HepG2 (cell line): ENCODE data around the gene VPS18. TPM values are rescaled to one million over a fixed set of nuclear protein-coding genes. Genes with fewer than 3 reads are reported as not detected.

Experiments
- ATAC-seq: fragments of 200-7000 bp; cut with Tn5 transposase; 3 replicates; pipeline ENCODE4 v1.9.1; 2020; ENCODE audit warnings: mild to moderate bottlenecking, moderate library complexity
- BruUV-seq: library from RNA; stranded (reverse); fragments of 400-500 nt; replicated peaks from 2 replicates; lab custom pipeline; 2021; lab: Mats Ljungman, UMichigan
- CTCF ChIA-PET: fragments of 300-600 bp; formaldehyde crosslinking; extraction: SDS; loops from one replicate; lab custom pipeline; 2021; ENCODE audit warnings: low total read pairs, inconsistent platforms, low intra/inter-chr PET ratio; lab: Yijun Ruan, JAX
- POLR2A ChIA-PET: fragments of 350-600 bp; sonication (Branson Sonifier 250); formaldehyde crosslinking; loops from one replicate; lab custom pipeline; 2020; ENCODE audit warnings: antibody characterized with exemption, inconsistent platforms; lab: Yijun Ruan, JAX
- DNase-seq: peaks from one replicate; pipeline ENCODE4 v3.0.0-alpha.2; 2015; ENCODE audit warnings: low spot score
- FAIRE-seq: peaks from 3 replicates; lab custom pipeline; 2011; peaks lifted over from hg19 to GRCh38; lab: Jason Lieb, UNC
- H2AFZ ChIP-seq: one replicate; pipeline ENCODE4 v1.6.1; 2011; ENCODE audit warnings: low read length, inconsistent platforms
- H3K27ac ChIP-seq: fragments of 300-600 bp; 3 replicates; pipeline ENCODE4 v1.8.0; 2011; ENCODE audit warnings: mixed run types, mild to moderate bottlenecking, mixed read lengths, low read length, inconsistent platforms; ENCODE audit not compliant: insufficient read depth; ENCODE audit errors: extremely low read length
- H3K27me3 ChIP-seq, 2 experiments: fragments of 200-600 bp in 1 of 2; 2 replicates in 1 of 2; 3 replicates in 1 of 2; pipeline versions ENCODE4 v1.6.0 to v1.8.0; 2011; ENCODE audit warnings: low read length in 2 of 2, mild to moderate bottlenecking in 2 of 2, moderate library complexity in 2 of 2, inconsistent platforms in 1 of 2; ENCODE audit not compliant: insufficient read depth in 2 of 2, control insufficient read depth in 1 of 2
- H3K36me3 ChIP-seq, 2 experiments: fragments of 200-600 bp in 1 of 2; replicated peaks in 1 of 2; 2 replicates in 1 of 2; 3 replicates in 1 of 2; pipeline versions ENCODE4 v1.5.1 to v1.8.0; 2011; ENCODE audit warnings: low read length in 2 of 2, inconsistent platforms in 1 of 2; ENCODE audit not compliant: insufficient read depth in 2 of 2, control insufficient read depth in 1 of 2
- H3K4me1 ChIP-seq: 2 replicates; pipeline ENCODE4 v1.5.1; 2012; ENCODE audit warnings: low read length, inconsistent platforms; ENCODE audit not compliant: insufficient read depth
- H3K4me2 ChIP-seq: 2 replicates; pipeline ENCODE4 v1.6.0; 2011; ENCODE audit warnings: low read depth, low read length, inconsistent platforms
- H3K4me3 ChIP-seq, 3 experiments: fragments of 200-600 bp in 1 of 3; sonication (generic), shearing (Covaris generic) in 1 of 3; replicated peaks in 1 of 3; 2 replicates each; pipeline ENCODE4 v1.5.1; 2011 to 2016; ENCODE audit warnings: low read length in 3 of 3, inconsistent platforms in 2 of 3, low read depth in 2 of 3, mild to moderate bottlenecking in 2 of 3, control low read depth in 1 of 3, mixed read lengths in 1 of 3; ENCODE audit not compliant: insufficient read depth in 1 of 3
- H3K79me2 ChIP-seq: one replicate; pipeline ENCODE4 v1.6.1; 2011; ENCODE audit warnings: low read length, inconsistent platforms; ENCODE audit not compliant: insufficient read depth
- H3K9ac ChIP-seq: 2 replicates; pipeline ENCODE4 v1.6.0; 2011; ENCODE audit warnings: mild to moderate bottlenecking, low read depth, low read length, inconsistent platforms; ENCODE audit not compliant: insufficient read depth
- H3K9me3 ChIP-seq: 2 replicates; pipeline ENCODE4 v1.5.1; 2012; ENCODE audit warnings: mild to moderate bottlenecking, low read length
- H4K20me1 ChIP-seq: 2 replicates; pipeline ENCODE4 v1.6.0; 2011; ENCODE audit warnings: inconsistent platforms, mild to moderate bottlenecking, low read length, moderate library complexity; ENCODE audit not compliant: insufficient read depth
- AHR ChIP-seq: IDR thresholded peaks from 2 replicates; pipeline ENCODE4 v1.6.1; 2018; ENCODE audit warnings: missing genetic modification reagents, missing compliant biosample characterization
- CC2D1A ChIP-seq: sonication (generic); formaldehyde crosslinking; IDR thresholded peaks from 2 replicates; pipeline ENCODE4 v1.8.1; 2023; ENCODE audit warnings: mild to moderate bottlenecking, missing genetic modification reagents
- IKZF1 ChIP-seq: fragments of 450-650 bp; IDR thresholded peaks from 2 replicates; pipeline ENCODE4 v1.7.1; 2016
- NBN ChIP-seq: fragments of 450-650 bp; conservative IDR thresholded peaks from 2 replicates; pipeline ENCODE4 v1.6.1; 2017
- NFIC ChIP-seq: IDR thresholded peaks from 2 replicates; pipeline ENCODE4 v1.6.1; 2012; ENCODE audit warnings: mild to moderate bottlenecking, low read length, inconsistent platforms
- SOX6 ChIP-seq, 2 experiments: fragments of 450-650 bp in 1 of 2; sonication (generic) in 1 of 2; formaldehyde crosslinking in 1 of 2; IDR thresholded peaks; 2 replicates each; pipeline versions ENCODE4 v1.4.0 to v1.6.1; 2017 to 2020; ENCODE audit warnings: antibody characterized with exemption in 1 of 2, mild to moderate bottlenecking in 1 of 2, missing genetic modification reagents in 1 of 2
- ZKSCAN5 ChIP-seq: sonication (generic); formaldehyde crosslinking; IDR thresholded peaks from 2 replicates; pipeline ENCODE4 v1.5.1; 2020; ENCODE audit warnings: mild to moderate bottlenecking, missing genetic modification reagents
- ZNF225 ChIP-seq: sonication (generic); formaldehyde crosslinking; IDR thresholded peaks from 2 replicates; pipeline ENCODE4 v1.4.0; 2020; ENCODE audit warnings: mild to moderate bottlenecking, missing genetic modification reagents
- ZNF264 ChIP-seq: sonication (generic); formaldehyde crosslinking; IDR thresholded peaks from 2 replicates; pipeline ENCODE4 v1.4.0; 2020; ENCODE audit warnings: missing genetic modification reagents
- ZNF652 ChIP-seq: IDR thresholded peaks from 2 replicates; pipeline ENCODE4 v1.6.1; 2016; ENCODE audit warnings: low read depth, borderline replicate concordance
- ZNF678 ChIP-seq: sonication (generic); formaldehyde crosslinking; IDR thresholded peaks from 2 replicates; pipeline ENCODE4 v1.4.0; 2020; ENCODE audit warnings: mild to moderate bottlenecking, missing genetic modification reagents
- WGBS: methylation state at CpG from one replicate; pipeline ENCODE4 v1.1.6; 2017; ENCODE audit warnings: low lambda C conversion rate; 5-methylcytosine and 5-hydroxymethylcytosine counted together
- in situ Hi-C: cut with HindIII; loops from 2 replicates; pipeline ENCODE4 v1.10.0; 2017; ENCODE audit warnings: low pct_unique_long_range_greater_than_20kb; ENCODE audit not compliant: extremely low pct_ligation_motif_present
- intact Hi-C: fragments of 100-400 bp; cut with micrococcal nuclease; formaldehyde crosslinking; loops from one replicate; pipeline ENCODE4 v1.10.0; 2022; ENCODE audit not compliant: unreplicated experiment
- polyA plus RNA-seq, 8 experiments: library from polyadenylated mRNA; depleted of rRNA in 3 of 8; stranded (reverse) in 7 of 8; unstranded in 1 of 8; fragments of >200 nt; fragmentation: Illumina TruSeq in 4 of 8; extraction: Trizol in 4 of 8; gene quantifications; 2 replicates each; pipeline versions ENCODE4 v1.2.1 to v1.2.3, GENCODE V29; 2011 to 2016; ENCODE audit warnings: low read depth in 4 of 8, missing spikeins in 1 of 8, mixed read lengths in 1 of 8; ENCODE audit not compliant: insufficient read depth in 1 of 8
- total RNA-seq, 5 experiments: library from RNA; depleted of rRNA; stranded (reverse); fragments of >200 nt; fragmentation: Illumina TruSeq; extraction: Trizol; gene quantifications; 2 replicates each; pipeline ENCODE4 v1.2.3, GENCODE V29; 2016; ENCODE audit warnings: low read depth in 1 of 5
- TF ChIP-seq, protein P1 (sequence below): sonication (generic); formaldehyde crosslinking; IDR thresholded peaks from 2 replicates; pipeline ENCODE4 v1.5.0; 2020; ENCODE audit warnings: mild to moderate bottlenecking, missing genetic modification reagents
- TF ChIP-seq, protein P2 (sequence below): sonication (generic); formaldehyde crosslinking; IDR thresholded peaks from 2 replicates; pipeline ENCODE4 v1.5.0; 2020; ENCODE audit warnings: missing genetic modification reagents
- TF ChIP-seq, protein P3 (sequence below): sonication (generic); formaldehyde crosslinking; conservative IDR thresholded peaks from 2 replicates; pipeline ENCODE4 v1.8.0; 2022; ENCODE audit warnings: low read depth, missing genetic modification reagents

Gene VPS18
- total and polyA plus RNA-seq, 2 of the 13 experiments (the other 11 are each of a cell fraction or from before 2014, with no cell fraction given) = 5.8 to 17.0 TPM

DNA sequence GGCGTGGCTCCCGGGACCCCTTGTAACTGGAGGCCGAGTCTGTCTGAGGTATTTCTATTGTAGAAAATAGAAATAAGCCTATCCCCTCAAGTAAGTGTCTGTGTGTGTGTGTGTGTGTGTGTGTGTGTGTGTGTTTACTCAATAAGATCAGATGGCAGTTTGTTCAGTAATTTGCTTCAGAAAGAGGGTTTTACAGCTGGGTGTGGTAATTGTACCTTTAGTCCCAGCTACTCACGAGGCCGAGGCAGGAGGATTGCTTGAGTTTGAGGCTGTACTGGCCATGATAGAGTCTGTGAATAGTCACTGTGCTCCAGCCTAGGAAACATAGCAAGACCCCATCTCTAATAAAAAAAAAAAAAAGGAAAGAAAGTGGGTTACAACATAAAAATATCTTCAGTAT lies 41.7 kb upstream of the VPS18 start:
- Histone ChIP-seq H3K36me3 (no peaks in the 10 kb centered on the region), H3K79me2 (no peaks in the 10 kb centered on the region), H3K27ac (no peak overlapping the region), H2AFZ (no peak overlapping the region), H3K4me3 (no peak overlapping the region), H3K9me3 (no peaks in the 10 kb centered on the region), H3K27me3 (no peaks in the 10 kb centered on the region), H3K4me1 (peaks cover 39% of the 10 kb centered on the region), H4K20me1 (no peaks in the 10 kb centered on the region), H3K4me2 (no peak overlapping the region), H3K9ac (no peak overlapping the region)
- TF ChIP-seq ZNF264 (CRISPR knock-in tag) = no peak
- TF ChIP-seq, protein P1, sequence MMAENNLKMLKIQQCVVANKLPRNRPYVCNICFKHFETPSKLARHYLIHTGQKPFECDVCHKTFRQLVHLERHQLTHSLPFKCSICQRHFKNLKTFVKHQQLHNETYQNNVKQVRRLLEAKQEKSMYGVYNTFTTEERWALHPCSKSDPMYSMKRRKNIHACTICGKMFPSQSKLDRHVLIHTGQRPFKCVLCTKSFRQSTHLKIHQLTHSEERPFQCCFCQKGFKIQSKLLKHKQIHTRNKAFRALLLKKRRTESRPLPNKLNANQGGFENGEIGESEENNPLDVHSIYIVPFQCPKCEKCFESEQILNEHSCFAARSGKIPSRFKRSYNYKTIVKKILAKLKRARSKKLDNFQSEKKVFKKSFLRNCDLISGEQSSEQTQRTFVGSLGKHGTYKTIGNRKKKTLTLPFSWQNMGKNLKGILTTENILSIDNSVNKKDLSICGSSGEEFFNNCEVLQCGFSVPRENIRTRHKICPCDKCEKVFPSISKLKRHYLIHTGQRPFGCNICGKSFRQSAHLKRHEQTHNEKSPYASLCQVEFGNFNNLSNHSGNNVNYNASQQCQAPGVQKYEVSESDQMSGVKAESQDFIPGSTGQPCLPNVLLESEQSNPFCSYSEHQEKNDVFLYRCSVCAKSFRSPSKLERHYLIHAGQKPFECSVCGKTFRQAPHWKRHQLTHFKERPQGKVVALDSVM (CRISPR knock-in tag) = peak; percentile 70
- intact Hi-C loops = no loop called here
- in situ Hi-C loops = no loop called here
- 60% methylated on average over 5 of the region's 5 CpGs for WGBS
- POLR2A ChIA-PET = no interaction called here
- BruUV-seq = no TSS peak
- DNase-seq (no peak), FAIRE-seq (no peak), ATAC-seq (no peak)
- CTCF ChIA-PET = no interaction called here

DNA sequence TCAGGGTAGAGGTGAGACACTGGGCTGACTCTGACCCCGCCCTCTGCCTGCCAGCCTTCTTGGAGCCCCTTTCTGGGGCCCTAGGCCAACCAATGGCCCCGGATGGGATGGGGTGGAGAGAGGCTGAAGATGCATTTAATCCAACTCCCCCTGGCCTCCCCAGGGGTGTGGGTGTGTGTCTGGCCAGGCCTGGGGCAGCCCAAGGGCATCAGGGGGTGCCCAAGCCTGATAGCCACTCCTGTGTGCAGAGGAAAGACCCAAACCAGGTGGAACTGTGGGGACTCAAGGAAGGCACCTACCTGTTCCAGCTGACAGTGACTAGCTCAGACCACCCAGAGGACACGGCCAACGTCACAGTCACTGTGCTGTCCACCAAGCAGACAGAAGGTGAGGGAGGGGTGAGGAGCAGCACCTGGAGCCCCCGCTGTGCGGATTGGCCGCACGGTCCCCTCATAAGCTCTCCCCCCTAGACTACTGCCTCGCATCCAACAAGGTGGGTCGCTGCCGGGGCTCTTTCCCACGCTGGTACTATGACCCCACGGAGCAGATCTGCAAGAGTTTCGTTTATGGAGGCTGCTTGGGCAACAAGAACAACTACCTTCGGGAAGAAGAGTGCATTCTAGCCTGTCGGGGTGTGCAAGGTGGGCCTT lies 40.9 kb upstream of the VPS18 start:
- ATAC-seq = no peak
- TF ChIP-seq, protein P2, sequence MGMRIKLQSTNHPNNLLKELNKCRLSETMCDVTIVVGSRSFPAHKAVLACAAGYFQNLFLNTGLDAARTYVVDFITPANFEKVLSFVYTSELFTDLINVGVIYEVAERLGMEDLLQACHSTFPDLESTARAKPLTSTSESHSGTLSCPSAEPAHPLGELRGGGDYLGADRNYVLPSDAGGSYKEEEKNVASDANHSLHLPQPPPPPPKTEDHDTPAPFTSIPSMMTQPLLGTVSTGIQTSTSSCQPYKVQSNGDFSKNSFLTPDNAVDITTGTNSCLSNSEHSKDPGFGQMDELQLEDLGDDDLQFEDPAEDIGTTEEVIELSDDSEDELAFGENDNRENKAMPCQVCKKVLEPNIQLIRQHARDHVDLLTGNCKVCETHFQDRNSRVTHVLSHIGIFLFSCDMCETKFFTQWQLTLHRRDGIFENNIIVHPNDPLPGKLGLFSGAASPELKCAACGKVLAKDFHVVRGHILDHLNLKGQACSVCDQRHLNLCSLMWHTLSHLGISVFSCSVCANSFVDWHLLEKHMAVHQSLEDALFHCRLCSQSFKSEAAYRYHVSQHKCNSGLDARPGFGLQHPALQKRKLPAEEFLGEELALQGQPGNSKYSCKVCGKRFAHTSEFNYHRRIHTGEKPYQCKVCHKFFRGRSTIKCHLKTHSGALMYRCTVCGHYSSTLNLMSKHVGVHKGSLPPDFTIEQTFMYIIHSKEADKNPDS (CRISPR knock-in tag) = no peak
- TF ChIP-seq AHR (CRISPR knock-in tag) = no peak
- TF ChIP-seq, protein P3, sequence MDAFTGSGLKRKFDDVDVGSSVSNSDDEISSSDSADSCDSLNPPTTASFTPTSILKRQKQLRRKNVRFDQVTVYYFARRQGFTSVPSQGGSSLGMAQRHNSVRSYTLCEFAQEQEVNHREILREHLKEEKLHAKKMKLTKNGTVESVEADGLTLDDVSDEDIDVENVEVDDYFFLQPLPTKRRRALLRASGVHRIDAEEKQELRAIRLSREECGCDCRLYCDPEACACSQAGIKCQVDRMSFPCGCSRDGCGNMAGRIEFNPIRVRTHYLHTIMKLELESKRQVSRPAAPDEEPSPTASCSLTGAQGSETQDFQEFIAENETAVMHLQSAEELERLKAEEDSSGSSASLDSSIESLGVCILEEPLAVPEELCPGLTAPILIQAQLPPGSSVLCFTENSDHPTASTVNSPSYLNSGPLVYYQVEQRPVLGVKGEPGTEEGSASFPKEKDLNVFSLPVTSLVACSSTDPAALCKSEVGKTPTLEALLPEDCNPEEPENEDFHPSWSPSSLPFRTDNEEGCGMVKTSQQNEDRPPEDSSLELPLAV = no peak
- no peak for TF ChIP-seq NFIC
- no peak for TF ChIP-seq IKZF1
- TF ChIP-seq CC2D1A = no peak
- no peak for TF ChIP-seq ZNF678 (CRISPR knock-in tag)
- TF ChIP-seq ZNF652 (CRISPR knock-in tag) = no peak
- TF ChIP-seq ZNF225 (CRISPR knock-in tag) = no peak
- TF ChIP-seq ZKSCAN5 (CRISPR knock-in tag) = no peak
- TF ChIP-seq NBN = no peak
- TF ChIP-seq SOX6 (IDR thresholded peaks at IDR 0.05) = no peak
- no peak for TF ChIP-seq SOX6 (CRISPR knock-in tag; IDR thresholded peaks at IDR 0.05)

More for the DNA sequence above, 40.9 kb upstream of the VPS18 start:
- ChIA-PET CTCF (no interaction called here), POLR2A (no interaction called here)
- FAIRE-seq (no peak), DNase-seq (no peak)
- Histone ChIP-seq H4K20me1 (no peaks in the 10 kb centered on the region), H3K9me3 (no peaks in the 10 kb centered on the region), H3K36me3 (no peaks in the 10 kb centered on the region), H3K4me3 (no peak overlapping the region), H3K4me2 (no peak overlapping the region), H3K4me1 (peaks cover 40% of the 10 kb centered on the region), H3K9ac (no peak overlapping the region), H3K79me2 (no peaks in the 10 kb centered on the region), H3K27ac (no peak overlapping the region), H2AFZ (no peak overlapping the region), H3K27me3 (no peaks in the 10 kb centered on the region)
- no TSS peak for BruUV-seq
- intact Hi-C loops = no loop called here
- in situ Hi-C loops = no loop called here
- whole genome bisulfite sequencing = 60% methylated on average over 10 of the region's 16 CpGs
